Neural crest cell (in vitro differentiated cells): ENCODE results near the gene ELMO1. TPM values are rescaled to one million over a fixed set of nuclear protein-coding genes. Genes with fewer than 3 reads are reported as not detected.

ENCODE experiments used
- DNase-seq: peaks from one replicate; pipeline ENCODE4 v3.0.0; 2021; ENCODE audit warnings: low read depth, mixed read lengths, low spot score
- H3K27ac Mint-ChIP-seq: one replicate; pipeline ENCODE4 v1.8.0; 2021; ENCODE audit warnings: mild to moderate bottlenecking, mixed read lengths; ENCODE audit not compliant: unreplicated experiment
- H3K27me3 Mint-ChIP-seq: 2 replicates; pipeline ENCODE4 v1.8.0; 2021; ENCODE audit warnings: low read depth, mild to moderate bottlenecking, mixed read lengths
- H3K36me3 Mint-ChIP-seq: 2 replicates; pipeline ENCODE4 v1.8.0; 2021; ENCODE audit warnings: low read depth, mild to moderate bottlenecking, mixed read lengths
- H3K4me1 Mint-ChIP-seq: 2 replicates; pipeline ENCODE4 v1.8.0; 2021; ENCODE audit warnings: mixed read lengths
- H3K4me3 Mint-ChIP-seq: one replicate; pipeline ENCODE4 v1.8.0; 2021; ENCODE audit warnings: mild to moderate bottlenecking, mixed read lengths
- H3K9me3 Mint-ChIP-seq: 2 replicates; pipeline ENCODE4 v1.8.0; 2021; ENCODE audit warnings: mixed read lengths
- CTCF ChIP-seq: fragments of 200-600 bp; sonication (generic); conservative IDR thresholded peaks from 2 replicates; pipeline ENCODE4 v1.5.0; 2021; ENCODE audit warnings: antibody characterized with exemption, mild to moderate bottlenecking
- total RNA-seq: library from RNA; stranded (reverse); gene quantifications from 2 replicates; pipeline ENCODE4 v1.2.1, GENCODE V29; 2021

The ELMO1 gene
- total RNA-seq, 1 donor from 2014 or later: 7.4 TPM

GRCh38 chr7:37409461-37409860, 39.2 kb downstream of the ELMO1 start:
- Mint-ChIP-seq H3K4me1 (peaks cover 8% of the 10 kb centered on the region), H3K9me3 (peaks cover 2% of the 10 kb centered on the region), H3K27ac (no peak overlapping the region), H3K36me3 (peaks cover 2% of the 10 kb centered on the region), H3K4me3 (no peak overlapping the region), H3K27me3 (no peaks in the 10 kb centered on the region)
- no peak for DNase-seq
- TF ChIP-seq CTCF: no peak

GRCh38 chr7:37408291-37409228, 40.1 kb downstream of the ELMO1 start:
- TF ChIP-seq CTCF: no peak
- DNase-seq: no peak
- H3K9me3 Mint-ChIP-seq: peaks cover 2% of the 10 kb centered on the region

GRCh38 chr7:37405603-37406122, 43.0 kb downstream of the ELMO1 start:
- H3K27ac Mint-ChIP-seq: peak overlapping the region; percentile 54
- peaks cover 8% of the 10 kb centered on the region for H3K4me1 Mint-ChIP-seq
- DNase-seq: no peak
- no peaks in the 10 kb centered on the region for H3K9me3 Mint-ChIP-seq
- no peak overlapping the region for H3K4me3 Mint-ChIP-seq
- TF ChIP-seq CTCF: no peak
- no peaks in the 10 kb centered on the region for H3K27me3 Mint-ChIP-seq
- H3K36me3 Mint-ChIP-seq: no peaks in the 10 kb centered on the region

More at GRCh38 chr7:37408291-37409228, 40.1 kb downstream of the ELMO1 start:
- Mint-ChIP-seq H3K4me1 (peaks cover 8% of the 10 kb centered on the region), H3K4me3 (no peak overlapping the region), H3K36me3 (peaks cover 2% of the 10 kb centered on the region), H3K27ac (no peak overlapping the region), H3K27me3 (no peaks in the 10 kb centered on the region)

- H3K36me3 Mint-ChIP-seq: no peaks in the 10 kb centered on the region
Measured at GRCh38 chr7:37405128-37405527, 43.5 kb downstream of the ELMO1 start.

GRCh38 chr7:37399876-37400421, 48.7 kb downstream of the ELMO1 start:
- Mint-ChIP-seq H3K4me1 (no peaks in the 10 kb centered on the region), H3K27me3 (no peaks in the 10 kb centered on the region), H3K27ac (no peak overlapping the region), H3K36me3 (no peaks in the 10 kb centered on the region), H3K9me3 (no peaks in the 10 kb centered on the region), H3K4me3 (no peak overlapping the region)
- no peak for DNase-seq
- no peak for TF ChIP-seq CTCF

More at GRCh38 chr7:37405128-37405527, 43.5 kb downstream of the ELMO1 start:
- DNase-seq: no peak
- Mint-ChIP-seq H3K27me3 (no peaks in the 10 kb centered on the region), H3K4me1 (peaks cover 8% of the 10 kb centered on the region), H3K27ac (no peak overlapping the region), H3K9me3 (no peaks in the 10 kb centered on the region), H3K4me3 (no peak overlapping the region)
- no peak for TF ChIP-seq CTCF
